Measurements from ENCODE around the gene CDK13.

The CDK13 gene

DNA sequence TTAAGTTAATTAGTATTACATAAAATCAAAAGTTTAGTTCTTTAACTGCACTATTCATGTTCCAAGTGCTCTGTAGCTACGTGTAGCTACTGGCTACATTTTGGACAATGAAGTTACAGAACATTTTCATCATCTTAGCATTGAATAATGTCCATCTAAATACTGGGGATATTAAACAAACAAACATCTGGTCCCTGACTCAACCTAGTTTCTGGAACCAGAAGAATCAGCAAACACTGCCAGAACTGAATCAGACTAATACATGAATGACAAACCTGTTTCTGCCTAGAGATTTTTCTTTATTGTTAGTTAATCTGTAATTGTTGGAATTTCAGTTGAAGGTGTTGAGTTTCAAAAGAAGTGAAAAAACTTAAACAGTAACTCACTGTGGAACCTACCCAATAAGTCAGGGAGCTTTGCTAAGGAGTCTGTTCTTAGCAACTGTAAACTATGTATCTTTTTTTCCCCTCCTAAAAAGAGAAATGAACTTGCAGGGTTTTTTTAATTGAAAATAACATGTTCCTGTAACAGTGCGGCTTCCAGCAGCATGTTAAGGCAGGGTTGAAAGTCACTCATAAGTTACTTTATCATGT is 58.3 kb downstream of the CDK13 start:
- DNase-seq (ENCODE audit: low spot score): no peak

DNA sequence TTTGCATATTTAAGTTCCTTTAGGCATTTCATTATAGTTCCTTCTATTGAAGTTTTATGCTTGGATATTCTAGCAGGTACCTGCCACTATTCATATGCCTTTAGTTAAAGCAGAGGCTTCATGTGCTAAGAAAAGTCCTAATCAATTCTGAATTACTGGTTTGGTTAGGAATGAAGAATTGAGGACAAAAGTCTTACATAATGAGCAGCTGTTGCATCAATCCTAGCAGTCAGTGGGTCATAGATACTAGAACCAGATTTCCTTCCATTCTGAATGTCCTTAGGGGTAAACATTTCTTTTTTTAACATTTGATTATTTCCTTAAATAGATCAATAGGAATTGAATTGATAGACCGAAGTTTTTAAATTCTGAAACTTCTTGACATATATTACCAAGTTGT is 59.2 kb downstream of the CDK13 start:
- no peak for DNase-seq (ENCODE audit: low spot score)

DNA sequence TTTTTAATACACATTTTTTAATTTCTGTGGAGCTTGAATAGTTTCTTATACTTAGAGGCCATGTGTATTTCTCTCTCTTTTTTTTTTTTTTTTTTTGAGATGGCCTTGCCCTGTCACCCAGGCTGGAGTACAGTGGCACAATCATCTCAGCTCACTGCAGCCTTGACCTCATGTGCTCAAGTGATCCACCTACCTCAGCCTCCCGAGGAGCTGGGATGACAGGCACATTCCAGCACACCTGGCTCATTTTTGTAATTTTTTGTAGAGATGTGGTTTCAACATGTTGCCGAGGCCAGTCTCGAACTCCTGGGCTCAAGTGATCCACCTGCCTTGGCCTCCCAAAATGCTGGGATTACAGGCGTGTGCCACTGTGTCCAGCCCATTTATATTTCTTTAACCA is 64.3 kb downstream of the CDK13 start:
- DNase-seq (ENCODE audit: low spot score): no peak

DNA sequence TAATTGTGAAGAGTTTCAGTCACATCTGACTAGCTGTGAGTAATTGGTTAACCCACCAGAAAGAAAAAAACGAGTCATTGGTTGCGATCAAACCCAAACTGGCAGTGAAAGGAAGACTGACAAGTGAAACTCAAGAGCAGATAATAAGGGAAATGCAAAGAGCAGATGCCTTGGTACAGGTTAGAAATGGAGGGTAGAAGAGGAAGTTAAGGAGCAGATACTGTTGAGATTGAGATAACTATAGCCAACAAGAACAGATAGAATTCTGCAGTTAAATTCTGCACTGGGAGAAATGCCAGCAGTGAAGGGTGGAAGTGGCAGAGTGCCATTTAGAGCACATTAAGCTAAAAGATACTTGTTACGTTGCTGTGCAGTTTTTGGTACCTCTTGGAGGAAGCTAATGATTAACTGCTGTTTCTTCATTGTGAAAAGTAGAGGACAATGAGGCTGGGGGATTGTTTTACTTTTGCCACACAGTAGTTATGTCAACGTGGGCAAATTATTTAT is 65.8 kb downstream of the CDK13 start:
- DNase-seq (ENCODE audit: low spot score): no peak

DNA sequence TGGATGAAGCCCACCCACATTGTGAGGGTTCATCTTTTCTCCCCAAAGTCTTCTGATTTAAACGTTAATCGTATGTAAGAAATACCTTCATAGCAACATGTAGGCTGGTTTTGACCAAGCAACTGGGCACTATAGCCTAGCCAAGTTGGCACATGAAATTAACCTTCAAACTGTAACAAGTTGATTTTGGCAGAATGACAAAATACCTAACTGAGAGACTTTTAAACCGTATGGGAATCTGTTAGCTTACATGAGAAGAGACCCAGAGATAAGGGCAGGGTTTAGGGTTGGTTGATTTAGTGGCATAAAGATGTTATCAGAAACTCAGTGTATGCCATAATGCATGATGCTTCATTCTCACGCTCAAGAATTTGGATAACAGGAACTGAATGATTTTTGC is 69.5 kb downstream of the CDK13 start:
- DNase-seq (ENCODE audit: low spot score): no peak

DNA sequence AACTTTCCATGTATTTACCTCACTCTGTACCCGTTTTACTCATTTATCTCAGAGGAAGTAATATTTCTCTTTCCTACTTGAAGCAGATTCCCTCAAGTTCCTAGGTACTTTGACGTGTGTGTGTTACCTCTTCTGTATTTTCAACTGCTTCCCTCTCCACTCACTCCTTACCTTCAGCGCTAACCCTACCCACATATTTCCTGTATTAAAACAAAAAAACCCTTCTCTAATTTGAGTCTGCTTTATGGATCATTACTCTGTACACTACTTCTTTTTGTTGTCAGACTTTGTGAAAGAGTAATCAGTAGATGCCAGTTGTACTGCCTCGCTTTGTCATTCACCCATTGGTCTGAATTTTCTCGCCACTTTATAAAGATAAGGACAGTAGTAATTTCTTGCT is 74.0 kb downstream of the CDK13 start:
- DNase-seq (ENCODE audit: low spot score): no peak

DNA sequence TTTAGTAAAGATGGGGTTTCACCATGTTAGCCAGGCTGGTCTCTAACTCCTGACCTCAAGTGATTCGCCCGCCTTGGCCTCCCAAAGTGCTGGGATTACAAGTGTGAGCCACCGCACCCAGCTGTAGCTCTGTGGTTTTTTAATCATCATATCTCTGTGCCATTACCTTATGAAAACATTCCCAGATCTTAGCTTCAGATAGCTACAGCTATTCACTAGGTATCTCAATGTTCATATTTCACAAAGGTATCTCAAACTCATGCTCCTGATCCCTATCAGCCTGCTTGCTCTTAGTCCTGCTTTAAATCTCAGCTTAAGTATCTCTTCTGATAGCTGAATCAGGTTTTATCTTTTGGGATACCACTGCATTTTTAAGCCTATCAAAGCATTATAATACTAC is 74.8 kb downstream of the CDK13 start:
- DNase-seq (ENCODE audit: low spot score): no peak

DNA sequence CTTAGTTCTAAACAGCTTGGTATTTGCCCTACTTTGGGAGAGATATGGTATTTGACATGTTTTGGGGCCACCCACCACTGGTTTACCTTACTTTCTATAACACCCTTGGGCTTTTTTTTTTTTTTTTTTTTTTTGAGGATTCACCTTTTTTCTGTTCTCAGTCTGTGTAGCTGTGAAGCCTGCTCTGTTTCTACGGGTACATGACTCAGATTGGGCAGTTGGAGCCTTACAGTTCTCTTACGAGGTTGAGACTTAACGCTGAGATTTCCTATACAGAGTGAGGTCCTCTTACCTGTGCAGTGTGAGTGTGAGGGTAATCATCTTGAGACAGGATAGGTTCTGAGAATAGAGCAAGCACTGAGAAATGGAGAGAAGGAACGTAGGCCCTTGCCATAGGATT is 77.5 kb downstream of the CDK13 start:
- no peak for DNase-seq (ENCODE audit: low spot score)

DNA sequence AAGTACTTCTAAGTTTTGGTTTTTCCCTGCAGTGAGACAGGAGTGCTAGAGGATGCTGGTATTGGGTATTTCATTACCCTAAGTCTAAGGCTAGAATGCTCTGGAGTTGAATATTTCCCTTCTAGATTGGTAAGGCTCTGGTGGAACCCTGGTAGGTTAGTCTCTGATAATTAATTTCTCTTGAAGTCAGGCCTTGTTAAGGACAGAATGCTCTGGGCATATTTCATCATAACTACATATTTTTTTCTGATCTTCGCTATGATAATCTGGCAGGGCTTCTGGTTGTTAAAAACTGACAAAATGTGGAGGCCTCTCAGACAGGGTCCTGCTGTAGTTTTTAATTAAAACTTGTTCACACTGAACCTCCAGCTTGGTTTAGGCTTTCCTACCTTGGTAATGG is 83.8 kb downstream of the CDK13 start:
- no peak for DNase-seq (ENCODE audit: low spot score)

DNA sequence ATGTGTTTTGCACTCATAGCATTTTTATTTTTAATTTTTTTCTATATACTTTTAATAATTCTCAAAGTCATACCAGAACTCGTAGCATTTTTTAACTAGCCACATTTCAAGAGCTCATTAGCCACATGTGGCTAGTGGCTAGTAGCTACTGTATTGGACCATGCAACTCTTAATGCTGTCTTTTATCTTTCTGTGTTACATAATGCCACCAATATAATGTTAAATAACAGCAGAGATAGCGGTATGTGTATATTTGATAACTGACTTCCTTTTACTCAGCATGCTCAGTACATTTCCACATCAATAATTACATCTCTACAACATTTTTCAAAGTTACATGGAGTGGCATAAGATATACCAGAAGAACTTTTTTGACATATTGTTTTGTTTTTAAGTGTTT is 91.4 kb downstream of the CDK13 start:
- DNase-seq (ENCODE audit: low spot score): no peak

DNA sequence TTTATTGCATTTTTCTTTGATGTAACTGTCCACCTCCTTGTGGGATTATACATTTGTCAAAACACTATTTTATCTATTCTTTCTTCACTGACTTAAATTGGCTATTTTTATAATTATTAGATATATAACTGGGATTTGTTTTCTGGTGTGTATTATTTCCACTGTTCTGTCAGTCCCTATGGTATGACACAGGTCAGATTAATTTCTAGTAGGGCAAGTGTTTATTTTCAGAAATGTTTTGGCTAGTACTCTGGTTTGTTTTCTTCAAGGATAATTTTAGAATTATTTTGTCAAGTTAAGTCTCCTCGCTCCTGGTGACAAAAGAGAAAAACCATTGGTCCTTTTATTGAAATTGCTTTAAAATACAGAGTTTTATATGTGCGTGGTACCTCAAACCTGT is 93.1 kb downstream of the CDK13 start:
- DNase-seq (ENCODE audit: low spot score): no peak

DNA sequence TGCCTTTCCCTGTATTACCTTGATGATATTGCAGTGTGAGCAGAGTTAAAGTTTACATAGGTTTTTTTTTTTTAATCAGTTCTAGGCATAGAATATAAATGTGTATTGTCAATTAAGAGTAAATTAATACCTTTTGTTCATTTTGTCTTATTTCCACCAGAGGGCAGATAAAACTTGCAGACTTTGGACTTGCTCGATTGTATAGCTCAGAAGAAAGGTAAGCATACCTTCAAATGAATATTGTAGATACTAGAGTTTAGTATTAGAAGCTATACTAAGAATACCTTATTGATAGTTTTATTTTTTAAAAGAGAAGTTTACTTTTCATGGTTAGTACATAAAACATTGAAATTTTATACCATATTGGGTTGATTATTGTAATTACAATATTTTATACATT is 97.6 kb downstream of the CDK13 start:
- no peak for DNase-seq (ENCODE audit: low spot score)

DNA sequence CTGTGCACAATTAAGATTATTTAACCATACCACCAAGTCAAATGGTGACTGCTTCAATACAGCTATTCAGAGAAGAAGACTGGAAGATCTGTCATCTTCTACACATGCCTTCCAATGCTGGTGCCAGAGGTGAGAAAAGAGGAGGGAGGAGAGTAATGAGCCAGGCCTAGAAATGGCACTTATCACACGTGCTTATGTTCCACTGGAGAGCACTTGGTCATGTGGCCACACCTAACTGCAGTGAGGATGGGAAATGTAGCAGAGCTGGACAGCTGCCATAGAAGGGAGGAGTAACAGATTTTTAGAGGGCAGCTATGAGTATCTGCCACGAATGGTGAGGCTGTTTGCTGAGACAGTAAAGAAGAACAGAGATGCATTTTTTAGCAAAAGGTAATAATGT is 107.2 kb downstream of the CDK13 start:
- no peak for DNase-seq (ENCODE audit: low spot score)

DNA sequence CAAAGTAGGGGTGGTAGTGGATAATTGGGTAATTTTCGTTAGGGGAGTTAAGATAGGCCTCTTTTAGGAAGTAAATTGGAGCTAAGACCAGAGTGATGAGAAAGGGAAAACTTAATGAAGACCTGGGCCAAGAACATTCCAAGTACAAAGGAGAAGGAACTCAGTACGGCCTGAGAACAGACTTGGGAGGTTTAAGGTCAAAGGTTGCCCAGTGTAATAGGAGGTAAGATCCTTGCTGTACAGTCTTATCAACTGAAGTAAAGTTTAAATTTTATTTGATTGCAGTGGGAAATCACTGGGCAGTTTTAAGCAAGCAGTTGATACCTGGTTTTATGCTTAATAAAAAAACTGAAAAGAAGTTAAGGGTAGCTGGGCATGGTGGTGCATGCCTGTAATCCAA is 108.0 kb downstream of the CDK13 start:
- no peak for DNase-seq (ENCODE audit: low spot score)

DNA sequence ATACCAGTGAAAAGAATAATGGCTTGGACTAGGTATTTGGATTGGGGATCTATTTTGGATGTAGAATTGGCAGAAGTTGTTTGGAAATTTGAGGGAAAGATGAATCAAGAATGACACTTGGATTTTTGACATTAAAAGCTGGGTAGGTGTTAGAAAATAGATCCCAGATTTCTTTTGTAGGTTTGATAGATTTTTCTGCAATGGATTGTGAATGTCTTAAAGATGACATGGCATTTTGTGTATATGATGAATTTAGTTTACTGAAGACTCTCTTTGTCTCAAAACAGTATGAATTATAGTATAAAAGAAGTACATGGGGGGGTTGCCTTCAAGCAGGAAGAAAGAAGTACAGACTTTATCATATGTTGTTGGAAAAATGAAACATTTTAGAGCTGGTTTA is 108.6 kb downstream of the CDK13 start:
- DNase-seq (ENCODE audit: low spot score): no peak

DNA sequence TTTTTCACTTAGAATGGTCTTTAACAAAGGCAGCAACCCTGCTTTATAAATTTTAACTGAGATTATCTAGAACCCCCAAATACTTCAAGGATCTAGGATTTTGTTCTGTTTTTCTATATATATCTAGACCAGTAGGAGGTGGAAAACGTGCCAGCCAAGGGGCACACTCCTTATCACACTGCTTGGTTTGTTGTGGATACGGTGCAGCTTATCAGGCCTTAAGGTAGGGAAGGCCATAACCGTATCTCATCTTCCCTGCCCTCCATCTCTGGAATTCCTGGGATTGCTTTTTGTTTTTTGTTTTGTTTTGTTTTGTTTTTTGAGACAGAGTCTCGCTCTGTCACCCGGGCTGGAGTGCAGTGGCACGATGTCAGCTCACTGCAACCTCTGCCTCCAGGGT is 109.0 kb downstream of the CDK13 start:
- no peak for DNase-seq (ENCODE audit: low spot score)

DNA sequence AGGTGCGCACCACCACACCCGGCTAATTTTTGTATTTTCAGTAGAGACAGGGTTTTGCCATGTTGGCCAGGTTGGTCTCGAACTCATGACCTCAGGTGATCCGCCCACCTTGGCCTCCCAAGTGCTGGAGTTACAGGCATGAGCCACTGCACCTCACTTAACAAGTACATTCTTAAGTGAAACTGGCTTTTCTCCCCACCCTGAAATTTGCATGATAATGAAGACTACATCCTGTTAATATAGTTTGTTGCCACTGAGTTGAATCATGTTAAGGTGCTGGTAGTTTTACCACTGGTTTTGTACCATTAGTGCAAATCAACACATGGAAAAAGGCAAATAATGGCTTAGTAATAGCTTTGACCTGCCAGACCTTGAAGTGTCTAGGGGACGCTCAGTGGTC is 122.2 kb downstream of the CDK13 start:
- no peak for DNase-seq (ENCODE audit: low spot score)

DNA sequence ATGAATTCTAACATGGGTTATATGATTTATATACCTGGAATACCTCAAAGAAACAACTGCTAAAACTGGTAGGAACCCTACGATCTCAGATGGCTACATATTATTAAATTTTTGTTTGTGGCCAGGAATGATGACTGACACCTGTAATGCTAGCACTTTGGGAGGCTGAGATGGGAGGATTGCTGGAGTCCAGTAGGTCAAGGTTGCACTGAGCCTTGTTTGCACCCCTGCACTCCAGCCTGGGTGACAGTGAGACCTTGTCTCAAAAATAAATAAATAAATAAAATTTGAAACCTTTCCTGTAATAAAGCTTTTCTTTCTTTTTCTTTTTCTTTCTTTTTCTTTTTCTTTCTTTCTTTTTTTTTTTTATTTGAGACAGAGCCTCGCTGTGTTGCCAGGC is 123.2 kb downstream of the CDK13 start:
- DNase-seq (ENCODE audit: low spot score): no peak

DNA sequence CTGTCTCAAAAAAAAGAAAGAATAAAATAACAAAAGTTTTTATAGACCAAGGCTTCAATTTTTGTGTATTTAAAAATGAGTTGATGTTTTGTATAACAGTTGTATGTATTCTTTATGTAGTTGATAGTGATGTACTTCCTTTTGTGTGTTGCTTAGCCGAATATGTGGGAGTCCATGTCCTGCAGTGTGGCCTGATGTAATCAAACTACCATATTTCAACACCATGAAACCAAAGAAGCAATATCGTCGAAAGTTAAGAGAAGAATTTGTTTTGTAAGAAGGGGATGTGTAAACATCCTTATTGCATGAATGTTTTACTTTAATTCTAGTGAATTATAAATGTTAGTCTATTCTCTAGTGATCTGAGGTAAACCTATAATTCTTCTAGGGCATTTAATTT is 127.8 kb downstream of the CDK13 start:
- no peak for DNase-seq (ENCODE audit: low spot score)

DNA sequence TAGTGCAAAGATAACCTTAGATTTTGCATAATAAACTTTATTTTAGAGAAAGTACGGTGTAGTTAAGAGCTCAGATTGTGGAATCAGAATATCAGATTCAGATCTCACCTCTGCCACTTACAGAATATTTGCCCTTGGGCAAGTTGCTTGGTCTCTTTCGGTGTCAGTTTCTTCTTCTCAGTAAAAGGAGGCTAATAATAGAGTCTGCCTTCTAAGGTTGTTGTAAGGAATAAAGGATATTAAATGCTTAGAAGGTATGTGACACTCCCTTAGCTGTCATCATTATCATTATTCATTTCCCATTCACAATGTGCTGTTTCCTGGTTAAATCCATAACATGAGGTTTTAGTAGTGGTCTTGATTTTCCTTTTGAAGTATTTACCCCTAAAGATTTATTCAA is 142.1 kb downstream of the CDK13 start:
- DNase-seq (ENCODE audit: low spot score): no peak

DNA sequence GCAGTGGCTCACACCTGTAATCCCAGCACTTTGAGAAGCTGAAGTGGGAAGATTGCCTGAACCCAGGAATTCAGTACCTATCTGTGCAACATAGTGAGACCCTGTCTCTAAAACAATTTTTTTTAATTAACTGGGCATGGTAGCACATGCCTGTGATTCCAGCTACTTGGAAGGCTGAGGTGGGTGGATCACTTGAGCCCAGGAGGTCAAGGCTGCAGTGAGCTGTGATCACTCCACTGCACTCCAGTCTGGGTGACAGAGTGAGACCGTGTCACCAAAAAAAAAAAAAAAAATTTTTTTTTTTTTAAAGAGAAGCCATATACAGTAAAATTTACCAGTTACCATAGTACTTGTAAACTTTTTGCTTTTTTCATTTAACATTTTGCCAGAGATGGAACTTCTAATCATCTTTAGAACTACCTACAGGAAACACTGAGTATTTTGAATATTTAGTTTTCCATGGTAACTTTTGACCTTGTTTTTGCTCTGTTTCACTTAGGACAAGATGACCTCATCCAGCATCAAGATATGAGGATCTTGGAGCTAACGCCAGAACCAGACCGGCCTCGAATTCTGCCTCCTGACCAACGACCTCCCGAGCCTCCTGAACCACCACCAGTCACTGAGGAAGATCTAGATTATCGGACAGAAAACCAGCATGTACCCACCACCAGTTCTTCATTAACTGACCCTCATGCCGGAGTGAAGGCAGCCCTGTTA is 143.7 kb downstream of the CDK13 start:
- DNase-seq (ENCODE audit: low spot score): no peak

DNA sequence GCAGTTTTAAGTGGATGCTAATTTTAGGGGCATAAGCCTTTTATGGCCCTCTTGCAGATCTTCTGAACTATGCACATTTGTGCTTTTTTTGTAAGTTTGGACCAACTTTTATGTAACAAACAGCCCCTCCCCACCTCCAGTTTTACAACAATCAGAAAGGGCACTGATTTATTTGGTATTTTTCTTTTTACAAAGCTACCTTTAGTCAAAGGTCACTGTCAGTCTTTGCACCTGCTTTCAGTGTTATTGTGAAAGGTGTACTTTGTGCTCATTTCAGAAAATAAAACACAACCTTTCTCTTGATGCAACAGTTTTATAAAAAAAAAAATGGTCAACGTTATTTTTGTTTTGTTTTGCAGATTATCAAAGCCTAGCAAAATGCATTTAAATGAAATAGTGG is 145.2 kb downstream of the CDK13 start:
- no peak for DNase-seq (ENCODE audit: low spot score)

DNA sequence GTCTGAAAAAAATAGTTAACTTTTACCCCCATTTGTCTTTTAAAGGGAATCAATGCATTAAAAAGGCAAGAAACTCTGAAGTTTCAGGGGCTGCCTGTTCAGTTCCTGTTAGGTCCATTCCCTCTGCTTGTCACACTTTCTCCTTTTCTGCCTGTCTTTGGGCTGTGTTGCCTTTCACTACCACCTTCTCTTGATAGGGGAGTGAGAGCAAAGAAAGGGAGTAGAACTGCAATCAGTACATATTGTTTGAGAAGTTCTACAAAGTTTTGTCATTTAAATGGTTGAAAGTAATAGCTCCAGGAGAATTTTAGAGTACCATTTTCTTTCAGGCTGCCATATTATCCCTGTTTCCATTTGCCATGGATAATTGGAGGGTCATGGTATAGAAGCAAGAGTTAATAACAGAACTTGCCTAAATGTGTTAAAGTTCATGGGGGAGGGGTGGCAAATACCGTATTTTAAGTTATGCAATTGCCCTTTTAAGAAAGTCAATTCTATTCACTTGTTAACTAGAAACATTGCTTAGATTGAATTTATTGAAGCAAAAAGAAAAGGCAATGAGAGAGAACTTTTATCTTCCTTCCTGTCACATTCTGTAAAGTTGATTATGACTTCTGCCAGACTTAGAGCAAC is 145.8 kb downstream of the CDK13 start:
- DNase-seq (ENCODE audit: low spot score): no peak

DNA sequence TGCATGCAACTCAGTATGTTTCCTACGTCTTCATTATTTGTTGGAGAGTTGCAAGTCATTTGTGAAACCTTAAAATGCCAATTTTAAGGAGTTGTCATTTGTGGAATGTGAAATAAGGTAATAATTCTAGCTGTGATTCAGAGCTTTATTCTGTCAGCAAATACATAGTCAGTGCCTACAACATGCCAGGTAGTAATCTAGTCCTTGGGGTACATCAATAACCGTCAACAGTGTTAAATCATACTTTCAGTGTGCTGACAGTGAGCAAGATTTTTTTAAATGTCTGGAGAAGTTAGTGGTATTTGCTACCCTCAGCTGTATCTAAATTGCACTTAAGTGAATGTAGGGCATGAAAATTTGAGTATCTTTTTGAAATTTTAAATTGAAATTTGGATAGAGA is 147.7 kb downstream of the CDK13 start:
- DNase-seq (ENCODE audit: low spot score): no peak
